HG03280 (cell line): ENCODE measurements around the gene INHBA.

ENCODE experiments used
- ATAC-seq: cut with Tn5 transposase; IDR thresholded peaks from one replicate; pipeline ENCODE4 v1.9.1; 2021; ENCODE audit warnings: mild to moderate bottlenecking, moderate library complexity; ENCODE audit not compliant: unreplicated experiment

Gene INHBA

GRCh38 chr7:41689815-41690214 is 13.1 kb downstream of the INHBA start:
- ATAC-seq: no peak

GRCh38 chr7:41688906-41689305 is 14.0 kb downstream of the INHBA start:
- ATAC-seq: no peak

- ATAC-seq: no peak
Observed at GRCh38 chr7:41688012-41688625, 14.8 kb downstream of the INHBA start.

GRCh38 chr7:41685684-41686083 is 17.2 kb downstream of the INHBA start:
- ATAC-seq: no peak

GRCh38 chr7:41682422-41682821 is 20.5 kb downstream of the INHBA start:
- no peak for ATAC-seq

- ATAC-seq: no peak
Observed at GRCh38 chr7:41679566-41679965, 23.3 kb downstream of the INHBA start.

- no peak for ATAC-seq
Observed at GRCh38 chr7:41674505-41675023, 28.3 kb downstream of the INHBA start.

GRCh38 chr7:41661596-41661995 is 41.3 kb downstream of the INHBA start:
- no peak for ATAC-seq

- no peak for ATAC-seq
Observed at GRCh38 chr7:41659539-41659938, 43.4 kb downstream of the INHBA start.

GRCh38 chr7:41656366-41656765 is 46.5 kb downstream of the INHBA start:
- no peak for ATAC-seq

GRCh38 chr7:41655426-41655825 is 47.5 kb downstream of the INHBA start:
- no peak for ATAC-seq

GRCh38 chr7:41652267-41652666 is 50.6 kb downstream of the INHBA start:
- no peak for ATAC-seq

- no peak for ATAC-seq
Observed at GRCh38 chr7:41648501-41648900, 54.4 kb downstream of the INHBA start.

GRCh38 chr7:41643616-41644015 is 59.3 kb downstream of the INHBA start:
- no peak for ATAC-seq

- ATAC-seq: no peak
Observed at GRCh38 chr7:41641665-41642014, 61.2 kb downstream of the INHBA start.

- no peak for ATAC-seq
Observed at GRCh38 chr7:41641011-41641664, 61.8 kb downstream of the INHBA start.

GRCh38 chr7:41640487-41640886 is 62.4 kb downstream of the INHBA start:
- no peak for ATAC-seq

GRCh38 chr7:41637049-41637448 is 65.8 kb downstream of the INHBA start:
- ATAC-seq: no peak
